Astrocyte (in vitro differentiated cells and primary cell): ENCODE measurements around the gene CCDC57. TPM values are rescaled to one million over a fixed set of nuclear protein-coding genes. Genes with fewer than 3 reads are reported as not detected.
A peak's percentile ranks its signal among the peaks of the same experiment; 100 is the strongest.
"Not testable (repeated sequence)": the region's sequence is repeated elsewhere in the genome, so short reads cannot be mapped to it uniquely, and the experiment has no call there.

Experiments used
- DNase-seq: peaks from one replicate; pipeline ENCODE4 v3.0.0-alpha.2; 2010; ENCODE audit warnings: low read depth
- FAIRE-seq: peaks from 2 replicates; lab custom pipeline; 2011; peaks lifted over from hg19 to GRCh38; lab: Jason Lieb, UNC
- H2AFZ ChIP-seq: 2 replicates; pipeline ENCODE4 v1.6.0; 2012; ENCODE audit warnings: low read depth, low read length, inconsistent platforms
- H3K27ac ChIP-seq: 2 replicates; pipeline ENCODE4 v1.5.1; 2011; ENCODE audit warnings: low read depth, low read length, inconsistent platforms
- H3K27me3 ChIP-seq: 2 replicates; pipeline ENCODE4 v1.6.0; 2011; ENCODE audit warnings: low read length, inconsistent platforms; ENCODE audit not compliant: insufficient read depth
- H3K36me3 ChIP-seq: 2 replicates; pipeline ENCODE4 v1.5.1; 2011; ENCODE audit warnings: low read length, inconsistent platforms; ENCODE audit not compliant: insufficient read depth
- H3K4me1 ChIP-seq: 2 replicates; pipeline ENCODE4 v1.5.1; 2011; ENCODE audit warnings: low read length, inconsistent platforms; ENCODE audit not compliant: insufficient read depth
- H3K4me2 ChIP-seq: 2 replicates; pipeline ENCODE4 v1.6.0; 2012; ENCODE audit warnings: low read length, inconsistent platforms
- H3K4me3 ChIP-seq: 2 replicates; pipeline ENCODE4 v1.5.1; 2011; ENCODE audit warnings: low read depth, mild to moderate bottlenecking, low read length, inconsistent platforms; ENCODE audit not compliant: insufficient read depth
- H3K79me2 ChIP-seq: 2 replicates; pipeline ENCODE4 v1.6.0; 2012; ENCODE audit warnings: mild to moderate bottlenecking, low read length, inconsistent platforms; ENCODE audit not compliant: insufficient read depth
- H3K9ac ChIP-seq: 2 replicates; pipeline ENCODE4 v1.6.0; 2012; ENCODE audit warnings: mild to moderate bottlenecking, low read length, inconsistent platforms
- H3K9me3 ChIP-seq: 2 replicates; pipeline ENCODE4 v1.5.1; 2012; ENCODE audit warnings: low read depth, mild to moderate bottlenecking, low read length, inconsistent platforms; ENCODE audit not compliant: insufficient read depth
- H4K20me1 ChIP-seq: 2 replicates; pipeline ENCODE4 v1.6.0; 2012; ENCODE audit warnings: low read length, inconsistent platforms; ENCODE audit not compliant: insufficient read depth
- H3K27ac Mint-ChIP-seq: one replicate; pipeline ENCODE4 v1.8.0; 2021; ENCODE audit warnings: mild to moderate bottlenecking, mixed read lengths; ENCODE audit not compliant: unreplicated experiment
- H3K27me3 Mint-ChIP-seq: one replicate; pipeline ENCODE4 v1.8.0; 2021; ENCODE audit warnings: low read depth, mixed read lengths; ENCODE audit not compliant: unreplicated experiment
- H3K36me3 Mint-ChIP-seq: one replicate; pipeline ENCODE4 v1.8.0; 2021; ENCODE audit warnings: low read depth, mixed read lengths; ENCODE audit not compliant: unreplicated experiment
- H3K4me1 Mint-ChIP-seq: one replicate; pipeline ENCODE4 v1.8.0; 2021; ENCODE audit warnings: low read depth, mixed read lengths; ENCODE audit not compliant: unreplicated experiment
- H3K4me3 Mint-ChIP-seq: one replicate; pipeline ENCODE4 v1.8.0; 2021; ENCODE audit warnings: mild to moderate bottlenecking, moderate library complexity, mixed read lengths; ENCODE audit not compliant: unreplicated experiment
- H3K9me3 Mint-ChIP-seq: one replicate; pipeline ENCODE4 v1.8.0; 2021; ENCODE audit warnings: mild to moderate bottlenecking, mixed read lengths; ENCODE audit not compliant: unreplicated experiment
- EZH2 ChIP-seq: IDR thresholded peaks from 2 replicates; pipeline ENCODE4 v1.6.1; 2012; ENCODE audit warnings: mild to moderate bottlenecking, low read length, inconsistent platforms; ENCODE audit not compliant: insufficient read depth
- total RNA-seq: library from RNA; stranded (reverse); gene quantifications from 2 replicates; pipeline ENCODE4 v1.2.1, GENCODE V29; 2021
- TF ChIP-seq, protein P1 (sequence below): IDR thresholded peaks from 2 replicates; pipeline ENCODE4 v1.5.1; 2011; ENCODE audit warnings: low read depth, mild to moderate bottlenecking, inconsistent platforms, low read length, moderate library complexity; ENCODE audit not compliant: insufficient read depth

CCDC57 gene
- total RNA-seq, 1 donor from 2014 or later: 20.4 TPM

DNA sequence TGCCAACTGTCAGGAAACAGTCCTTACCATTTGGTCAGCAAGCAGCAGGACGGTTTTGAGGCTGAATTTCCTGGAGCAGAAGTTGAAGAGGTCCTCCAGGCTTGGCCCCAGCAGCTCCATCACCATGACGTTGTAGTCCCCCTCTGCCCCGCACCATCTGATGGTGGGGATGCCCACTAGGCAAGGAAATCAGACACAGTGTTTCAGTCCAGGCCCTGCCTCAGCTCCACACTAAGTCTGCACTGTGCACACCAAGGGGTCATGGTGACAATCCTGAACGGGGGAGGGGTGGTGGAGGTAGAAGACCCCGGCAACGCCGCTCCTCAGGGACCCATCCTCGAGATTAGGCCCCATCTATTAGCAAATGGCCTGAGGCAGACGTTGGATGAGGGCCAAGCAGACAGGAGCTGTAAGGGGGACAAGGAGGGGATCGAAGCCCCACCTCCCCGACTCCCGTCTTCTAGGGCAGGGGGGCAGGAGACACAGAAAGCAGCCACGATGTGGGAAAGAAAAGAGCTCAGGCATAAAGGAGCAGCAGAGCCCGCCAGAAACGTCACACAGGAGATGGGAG, 42.8 kb upstream of the CCDC57 start:
- H3K36me3 Mint-ChIP-seq: peaks cover 23% of the 10 kb centered on the region
- H2AFZ ChIP-seq: no peak overlapping the region

DNA sequence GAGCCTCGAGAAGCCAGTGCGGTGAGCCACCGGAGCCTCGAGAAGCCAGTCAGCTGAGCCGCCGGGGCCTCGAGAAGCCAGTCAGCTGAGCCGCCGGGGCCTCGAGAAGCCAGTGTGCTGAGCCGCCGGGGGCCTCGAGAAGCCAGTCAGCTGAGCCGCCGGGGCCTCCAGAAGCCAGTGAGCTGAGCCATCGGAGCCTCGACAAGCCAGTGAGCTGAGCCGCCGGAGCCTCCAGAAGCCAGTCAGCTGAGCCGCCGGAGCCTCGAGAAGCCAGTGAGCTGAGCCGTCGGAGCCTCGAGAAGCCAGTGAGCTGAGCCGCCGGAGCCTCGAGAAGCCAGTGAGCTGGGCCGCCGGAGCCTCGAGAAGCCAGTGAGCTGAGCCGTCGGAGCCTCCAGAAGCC, 42.1 kb upstream of the CCDC57 start:
- not testable (repeated sequence) for H3K4me1 Mint-ChIP-seq, H3K4me2 ChIP-seq, H3K9me3 ChIP-seq, H3K27ac Mint-ChIP-seq, DNase-seq, H3K4me3 Mint-ChIP-seq, H3K4me3 ChIP-seq, H2AFZ ChIP-seq, H3K9ac ChIP-seq, H3K27me3 Mint-ChIP-seq, H3K4me1 ChIP-seq, FAIRE-seq, H3K9me3 Mint-ChIP-seq, H3K27me3 ChIP-seq, H3K27ac ChIP-seq
- Histone ChIP-seq H3K79me2 (peaks cover 85% of the 10 kb centered on the region), H3K36me3 (peaks cover 63% of the 10 kb centered on the region), H4K20me1 (peaks cover 85% of the 10 kb centered on the region)
- H3K36me3 Mint-ChIP-seq: peaks cover 23% of the 10 kb centered on the region

More for the DNA sequence above, 42.8 kb upstream of the CCDC57 start:
- Histone ChIP-seq H3K27ac (no peak overlapping the region), H3K4me2 (no peak overlapping the region), H4K20me1 (peaks cover 85% of the 10 kb centered on the region), H3K9me3 (no peaks in the 10 kb centered on the region), H3K4me1 (no peaks in the 10 kb centered on the region), H3K79me2 (peaks cover 85% of the 10 kb centered on the region), H3K36me3 (peaks cover 69% of the 10 kb centered on the region), H3K9ac (no peak overlapping the region), H3K27me3 (no peaks in the 10 kb centered on the region), H3K4me3 (no peak overlapping the region)
- no peaks in the 10 kb centered on the region for H3K9me3 Mint-ChIP-seq
- peak overlapping the region; percentile 27 for H3K27ac Mint-ChIP-seq
- H3K27me3 Mint-ChIP-seq: no peaks in the 10 kb centered on the region
- TF ChIP-seq, protein P1, sequence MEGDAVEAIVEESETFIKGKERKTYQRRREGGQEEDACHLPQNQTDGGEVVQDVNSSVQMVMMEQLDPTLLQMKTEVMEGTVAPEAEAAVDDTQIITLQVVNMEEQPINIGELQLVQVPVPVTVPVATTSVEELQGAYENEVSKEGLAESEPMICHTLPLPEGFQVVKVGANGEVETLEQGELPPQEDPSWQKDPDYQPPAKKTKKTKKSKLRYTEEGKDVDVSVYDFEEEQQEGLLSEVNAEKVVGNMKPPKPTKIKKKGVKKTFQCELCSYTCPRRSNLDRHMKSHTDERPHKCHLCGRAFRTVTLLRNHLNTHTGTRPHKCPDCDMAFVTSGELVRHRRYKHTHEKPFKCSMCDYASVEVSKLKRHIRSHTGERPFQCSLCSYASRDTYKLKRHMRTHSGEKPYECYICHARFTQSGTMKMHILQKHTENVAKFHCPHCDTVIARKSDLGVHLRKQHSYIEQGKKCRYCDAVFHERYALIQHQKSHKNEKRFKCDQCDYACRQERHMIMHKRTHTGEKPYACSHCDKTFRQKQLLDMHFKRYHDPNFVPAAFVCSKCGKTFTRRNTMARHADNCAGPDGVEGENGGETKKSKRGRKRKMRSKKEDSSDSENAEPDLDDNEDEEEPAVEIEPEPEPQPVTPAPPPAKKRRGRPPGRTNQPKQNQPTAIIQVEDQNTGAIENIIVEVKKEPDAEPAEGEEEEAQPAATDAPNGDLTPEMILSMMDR: no peak
- TF ChIP-seq EZH2: no peak
- FAIRE-seq (no peak), DNase-seq (no peak)
- H3K4me1 Mint-ChIP-seq: peaks cover 3% of the 10 kb centered on the region
- no peak overlapping the region for H3K4me3 Mint-ChIP-seq

DNA sequence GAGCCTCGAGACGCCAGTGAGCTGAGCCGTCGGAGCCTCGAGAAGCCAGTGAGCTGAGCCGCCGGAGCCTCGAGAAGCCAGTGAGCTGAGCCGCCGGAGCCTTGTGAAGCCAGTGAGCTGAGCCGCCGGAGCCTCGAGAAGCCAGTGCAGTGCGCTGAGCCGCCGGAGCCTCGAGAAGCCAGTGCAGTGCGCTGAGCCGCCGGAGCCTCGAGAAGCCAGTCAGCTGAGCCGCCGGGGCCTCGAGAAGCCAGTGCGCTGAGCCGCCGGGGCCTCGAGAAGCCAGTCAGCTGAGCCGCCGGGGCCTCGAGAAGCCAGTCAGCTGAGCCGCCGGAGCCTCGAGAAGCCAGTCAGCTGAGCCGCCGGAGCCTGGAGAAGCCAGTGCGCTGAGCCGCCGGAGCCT, 41.5 kb upstream of the CCDC57 start:
- Histone ChIP-seq H3K36me3 (peaks cover 60% of the 10 kb centered on the region), H3K79me2 (peaks cover 85% of the 10 kb centered on the region), H4K20me1 (peaks cover 85% of the 10 kb centered on the region)
- H3K9me3 ChIP-seq, H3K27me3 ChIP-seq, H3K4me1 Mint-ChIP-seq, H3K27ac Mint-ChIP-seq, H3K27me3 Mint-ChIP-seq, H3K4me1 ChIP-seq, H3K9ac ChIP-seq, H2AFZ ChIP-seq, H3K27ac ChIP-seq, DNase-seq, FAIRE-seq, H3K9me3 Mint-ChIP-seq, H3K4me3 ChIP-seq, H3K4me2 ChIP-seq, H3K4me3 Mint-ChIP-seq: not testable (repeated sequence)
- peaks cover 23% of the 10 kb centered on the region for H3K36me3 Mint-ChIP-seq
